SJCRH30 (cell line): ENCODE measurements around the gene CDH26. TPM values are rescaled to one million over a fixed set of nuclear protein-coding genes. Genes with fewer than 3 reads are reported as not detected.
"Not testable (repeated sequence)": the region's sequence is repeated elsewhere in the genome, so short reads cannot be mapped to it uniquely, and the experiment has no call there.

ENCODE experiments used
- DNase-seq, 2 experiments: peaks; one replicate each; pipeline ENCODE4 v3.0.0-alpha.2; 2015 to 2020
- H3K27ac ChIP-seq: fragments of 250-450 bp; sonication (Bioruptor Pico); 2 replicates; pipeline ENCODE4 v1.5.1; 2020; ENCODE audit warnings: mild to moderate bottlenecking, moderate library complexity
- H3K27me3 ChIP-seq: fragments of 250-450 bp; sonication (Bioruptor Pico); 2 replicates; pipeline ENCODE4 v1.5.1; 2020; ENCODE audit warnings: mild to moderate bottlenecking, moderate library complexity
- H3K36me3 ChIP-seq: fragments of 250-450 bp; sonication (Bioruptor Pico); 2 replicates; pipeline ENCODE4 v1.5.1; 2020; ENCODE audit warnings: mild to moderate bottlenecking, moderate library complexity
- H3K4me1 ChIP-seq: fragments of 250-450 bp; sonication (Bioruptor Pico); 2 replicates; pipeline ENCODE4 v1.5.1; 2020; ENCODE audit warnings: mild to moderate bottlenecking, moderate library complexity
- H3K4me3 ChIP-seq: fragments of 250-450 bp; sonication (Bioruptor Pico); 2 replicates; pipeline ENCODE4 v1.5.1; 2020; ENCODE audit warnings: mild to moderate bottlenecking, moderate library complexity
- H3K9me3 ChIP-seq: fragments of 250-450 bp; sonication (Bioruptor Pico); replicated peaks from 2 replicates; pipeline ENCODE4 v1.5.1; 2020; ENCODE audit warnings: mild to moderate bottlenecking, moderate library complexity
- total RNA-seq: library from RNA; depleted of rRNA; stranded (reverse); fragments of >200 nt; shearing (Covaris generic); gene quantifications from 2 replicates; pipeline ENCODE4 v1.2.3, GENCODE V29; 2014

The CDH26 gene
- total RNA-seq, 1 experiment from 2014 or later = 0.32 TPM

DNA sequence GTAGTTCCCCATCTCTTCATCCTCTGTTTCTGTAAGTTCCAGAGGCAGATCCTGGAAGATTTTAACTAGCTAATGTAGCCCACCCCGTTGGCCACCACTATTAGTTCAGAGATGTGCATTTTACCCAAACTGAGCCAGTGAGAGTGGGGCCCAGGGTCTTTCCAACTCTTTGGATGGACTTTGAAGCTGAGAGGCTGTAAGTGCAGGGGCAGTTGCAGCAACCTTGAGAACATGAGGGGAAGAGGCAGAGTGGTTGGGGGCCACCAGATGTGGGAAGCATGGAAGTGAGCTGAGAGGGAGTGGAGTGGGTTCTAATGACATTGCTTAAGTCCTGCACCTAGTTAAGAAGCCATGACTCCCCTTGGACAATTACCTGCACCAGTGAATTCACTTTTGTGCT, 72.2 kb downstream of the CDH26 start:
- peaks cover 10% of the 10 kb centered on the region for H3K9me3 ChIP-seq
- H3K27ac ChIP-seq = no peak overlapping the region
- peaks cover 7% of the 10 kb centered on the region; the same call in 1 of the 2 replicates for H3K4me1 ChIP-seq
- no peak for DNase-seq
- no peaks in the 10 kb centered on the region for H3K36me3 ChIP-seq
- no peak overlapping the region for H3K4me3 ChIP-seq
- H3K27me3 ChIP-seq = no peaks in the 10 kb centered on the region

DNA sequence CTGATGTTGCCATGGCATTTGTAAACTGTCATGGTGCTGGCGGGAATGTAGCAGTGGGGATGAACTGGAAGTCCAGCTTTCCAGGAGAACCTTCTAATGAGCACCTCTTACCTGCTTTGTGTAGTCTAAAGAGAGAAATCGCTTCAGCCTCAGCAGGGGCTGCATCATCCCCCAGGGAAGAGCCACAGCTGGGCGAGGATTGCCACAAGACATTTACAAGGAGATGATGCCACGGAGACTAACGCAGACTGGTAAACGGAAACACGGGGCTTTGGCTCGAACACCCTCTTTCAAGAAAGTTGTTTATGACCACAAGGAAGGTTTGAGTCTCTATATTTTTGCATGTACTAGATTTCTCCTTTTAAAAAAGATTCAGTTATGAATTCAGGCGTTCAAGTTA, 72.9 kb downstream of the CDH26 start:
- peaks cover 10% of the 10 kb centered on the region for H3K9me3 ChIP-seq
- H3K4me1 ChIP-seq = peaks cover 10% of the 10 kb centered on the region; the same call in 1 of the 2 replicates
- no peaks in the 10 kb centered on the region for H3K27me3 ChIP-seq
- no peak overlapping the region for H3K4me3 ChIP-seq
- H3K27ac ChIP-seq = no peak overlapping the region
- no peaks in the 10 kb centered on the region for H3K36me3 ChIP-seq
- DNase-seq = no peak

DNA sequence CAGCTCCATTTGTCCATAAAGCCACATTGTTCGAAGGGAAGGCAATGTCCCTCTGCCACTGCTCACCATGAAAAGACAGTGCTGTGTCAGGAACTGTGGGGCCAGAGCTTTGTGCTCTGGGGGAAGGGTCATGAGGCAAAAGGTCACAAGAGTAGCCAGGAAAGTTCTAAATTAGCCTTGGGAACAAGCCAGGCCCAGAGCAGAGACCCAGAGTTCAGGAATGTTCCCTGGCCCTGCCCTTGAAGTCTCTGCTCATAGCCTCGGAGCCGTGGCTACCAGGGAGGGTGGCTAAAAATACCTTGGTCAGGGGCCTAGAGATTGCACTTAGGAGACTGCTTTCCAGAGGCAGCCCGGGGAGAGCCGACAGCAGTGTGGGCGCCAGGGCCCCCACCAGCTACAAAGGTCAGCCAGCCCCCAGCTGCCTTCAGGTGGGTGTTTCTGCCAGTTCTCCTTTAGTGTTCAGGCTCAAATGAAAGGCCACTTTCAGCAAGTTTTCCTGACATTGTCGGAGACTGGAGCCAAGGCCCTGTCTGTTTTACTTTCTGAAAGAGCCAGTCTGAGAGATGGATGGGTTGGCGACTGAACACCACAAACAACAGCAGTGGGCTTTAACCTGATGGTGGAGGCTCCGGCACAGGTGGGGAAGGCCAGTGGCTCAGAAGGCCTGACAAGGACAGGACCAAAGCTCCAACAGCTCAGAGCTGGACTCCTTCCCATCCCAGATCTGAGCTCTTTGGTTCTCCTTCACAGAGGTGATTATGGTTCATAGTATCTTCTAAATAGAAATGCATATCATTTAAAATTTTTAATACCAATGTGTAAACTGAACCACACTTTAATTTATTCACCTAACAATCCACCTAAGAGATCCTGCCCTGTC, 76.2 kb downstream of the CDH26 start:
- Histone ChIP-seq H3K9me3 (peaks cover 4% of the 10 kb centered on the region; the same call in 1 of the 2 replicates), H3K36me3 (no peaks in the 10 kb centered on the region), H3K27ac (no peak overlapping the region), H3K27me3 (no peaks in the 10 kb centered on the region; the same call in 1 of the 2 replicates), H3K4me1 (peaks cover 10% of the 10 kb centered on the region; the same call in 1 of the 2 replicates), H3K4me3 (no peak overlapping the region)
- no peak for DNase-seq

- H3K4me1 ChIP-seq = peaks cover 10% of the 10 kb centered on the region; the same call in 1 of the 2 replicates
- H3K4me3 ChIP-seq = no peak overlapping the region
- peak; percentile 40 to 58 for DNase-seq
- no peaks in the 10 kb centered on the region for H3K36me3 ChIP-seq
- no peaks in the 10 kb centered on the region; the same call in 1 of the 2 replicates for H3K27me3 ChIP-seq
- no peak overlapping the region for H3K27ac ChIP-seq
- peaks cover 4% of the 10 kb centered on the region; the same call in 1 of the 2 replicates for H3K9me3 ChIP-seq
Measured at GRCh38 chr20:60035486-60035885, 77.3 kb downstream of the CDH26 start.

DNA sequence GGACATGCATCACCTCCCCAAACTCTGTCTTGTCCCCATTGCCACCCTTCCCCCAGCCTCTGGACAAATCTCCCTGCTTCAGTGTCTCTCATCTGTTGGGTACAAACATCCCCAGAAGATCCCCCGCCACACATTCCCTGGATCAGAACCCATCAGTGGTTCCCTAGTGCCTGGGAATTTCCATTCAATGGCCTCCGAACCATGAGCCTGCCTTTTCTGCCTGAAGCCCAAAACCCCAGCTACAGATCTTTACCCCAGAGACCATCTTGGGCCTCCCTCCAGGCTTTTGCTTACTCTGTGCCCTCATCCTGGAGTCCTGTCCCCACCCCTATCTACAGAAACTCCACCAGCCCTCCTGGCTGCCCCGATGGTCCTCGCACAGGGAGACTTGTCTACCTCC, 78.1 kb downstream of the CDH26 start:
- H3K4me1 ChIP-seq = peaks cover 11% of the 10 kb centered on the region; the same call in 1 of the 2 replicates
- peaks cover 4% of the 10 kb centered on the region; the same call in 1 of the 2 replicates for H3K9me3 ChIP-seq
- H3K36me3 ChIP-seq = no peaks in the 10 kb centered on the region
- no peak for DNase-seq
- no peak overlapping the region for H3K27ac ChIP-seq
- no peaks in the 10 kb centered on the region; the same call in 1 of the 2 replicates for H3K27me3 ChIP-seq
- no peak overlapping the region for H3K4me3 ChIP-seq

DNA sequence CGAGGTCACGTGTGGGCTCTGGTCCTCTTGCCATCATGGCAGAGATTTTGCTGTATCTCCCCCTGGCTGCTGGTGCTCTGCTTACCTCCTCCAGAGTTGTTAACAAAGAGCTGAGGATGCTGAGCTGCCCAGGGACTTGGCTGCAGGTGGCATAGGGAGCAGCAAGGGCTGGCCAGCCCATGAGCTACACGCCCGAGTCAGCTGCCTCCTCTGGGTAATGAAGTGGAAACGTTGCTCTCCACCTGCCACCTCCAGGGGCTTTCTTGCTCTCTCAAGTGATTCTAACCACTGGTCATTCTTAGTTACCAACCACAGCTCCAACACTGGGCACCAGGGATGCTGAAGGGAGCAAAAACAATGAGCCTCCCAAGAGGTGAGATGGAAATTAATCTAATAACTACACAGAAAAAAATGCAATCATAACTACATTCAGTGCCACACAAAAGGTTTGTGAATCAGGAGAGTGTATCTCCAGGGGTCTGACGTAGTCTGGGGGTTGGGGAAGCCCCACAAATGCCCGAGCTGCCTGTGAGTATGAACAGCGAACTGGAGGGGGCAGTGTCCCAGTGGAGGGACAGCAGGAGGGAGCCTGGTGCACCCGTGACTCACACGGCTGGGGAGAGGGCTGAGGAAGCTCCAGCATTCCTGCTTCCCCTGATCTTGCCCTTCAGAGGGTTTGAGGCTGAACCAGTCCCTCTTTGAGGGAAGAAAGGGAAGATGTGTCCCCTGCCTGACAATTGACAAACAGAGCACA, 78.7 kb downstream of the CDH26 start:
- H3K27ac ChIP-seq = no peak overlapping the region
- H3K4me3 ChIP-seq = no peak overlapping the region
- peaks cover 13% of the 10 kb centered on the region; the same call in 1 of the 2 replicates for H3K4me1 ChIP-seq
- H3K9me3 ChIP-seq = peaks cover 4% of the 10 kb centered on the region; the same call in 1 of the 2 replicates
- no peaks in the 10 kb centered on the region for H3K36me3 ChIP-seq
- peak; percentile 45 to 46 for DNase-seq
- H3K27me3 ChIP-seq = no peaks in the 10 kb centered on the region; the same call in 1 of the 2 replicates

GRCh38 chr20:60038400-60039008, 80.3 kb downstream of the CDH26 start:
- peaks cover 13% of the 10 kb centered on the region; the same call in 1 of the 2 replicates for H3K4me1 ChIP-seq
- H3K27ac ChIP-seq = no peak overlapping the region
- H3K9me3 ChIP-seq = peaks cover 4% of the 10 kb centered on the region
- DNase-seq = no peak
- H3K4me3 ChIP-seq = no peak overlapping the region
- no peaks in the 10 kb centered on the region; the same call in 1 of the 2 replicates for H3K27me3 ChIP-seq
- H3K36me3 ChIP-seq = no peaks in the 10 kb centered on the region

DNA sequence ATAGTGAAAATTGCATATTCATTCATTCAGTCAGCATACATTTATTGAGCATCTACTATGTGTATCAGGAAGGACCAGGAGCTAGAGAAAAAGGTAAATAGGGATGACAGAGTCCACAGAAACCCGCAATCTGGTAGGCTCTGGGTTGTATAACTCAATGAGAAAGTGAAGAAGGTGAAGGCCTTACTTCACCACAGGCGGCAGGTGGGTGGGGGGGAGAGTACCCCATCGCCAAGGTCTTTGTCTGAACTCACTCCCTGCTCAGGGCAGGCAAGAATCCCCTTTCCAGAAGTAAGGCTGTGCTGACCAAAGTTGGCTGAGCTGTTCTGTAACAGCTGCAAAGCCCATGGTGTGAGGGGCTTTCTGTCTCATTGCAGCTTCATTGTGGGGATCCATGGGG, 81.3 kb downstream of the CDH26 start:
- H3K36me3 ChIP-seq = no peaks in the 10 kb centered on the region
- H3K4me1 ChIP-seq = peaks cover 14% of the 10 kb centered on the region; the same call in 1 of the 2 replicates
- no peak for DNase-seq

DNA sequence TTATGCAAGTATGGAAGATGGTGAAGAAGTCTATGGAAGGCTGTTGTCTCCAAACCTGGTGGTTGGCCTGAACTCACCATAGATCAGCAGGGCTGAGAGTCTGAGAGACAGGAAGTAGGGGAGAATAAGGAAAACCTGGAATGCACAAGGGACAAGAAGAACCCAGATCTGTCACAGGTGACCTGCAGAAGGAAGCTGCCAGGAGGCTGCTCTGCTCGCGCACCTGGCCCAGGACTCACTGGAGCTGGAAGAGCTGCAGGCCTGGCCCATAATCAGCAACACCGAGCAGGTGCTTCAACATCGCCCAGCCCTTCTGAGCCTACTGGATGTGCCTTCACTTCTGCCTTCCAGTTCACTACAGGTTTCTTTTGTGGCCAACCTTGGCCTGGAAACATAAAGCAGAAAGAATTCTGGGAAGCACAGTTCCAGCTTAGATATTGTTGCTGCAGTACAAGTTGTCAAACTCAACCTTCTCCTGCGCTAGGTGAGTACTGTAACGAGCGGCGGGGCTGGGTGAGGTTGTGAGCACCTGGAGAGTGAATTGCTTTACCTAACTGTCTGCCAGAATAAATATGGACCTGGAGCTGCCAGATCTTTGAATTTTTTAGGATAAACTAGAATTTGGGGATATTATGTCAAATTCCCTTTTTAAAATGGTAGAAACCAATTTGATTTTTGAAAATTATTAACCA, 82.4 kb downstream of the CDH26 start:
- Histone ChIP-seq H3K36me3 (no peaks in the 10 kb centered on the region), H3K9me3 (no peaks in the 10 kb centered on the region; the same call in none of the 2 replicates), H3K4me1 (peaks cover 12% of the 10 kb centered on the region; the same call in 1 of the 2 replicates), H3K27ac (no peak overlapping the region), H3K27me3 (no peaks in the 10 kb centered on the region; the same call in 1 of the 2 replicates), H3K4me3 (no peak overlapping the region)
- DNase-seq = no peak

More for the DNA sequence above, 81.3 kb downstream of the CDH26 start:
- Histone ChIP-seq H3K27me3 (no peaks in the 10 kb centered on the region; the same call in 1 of the 2 replicates), H3K27ac (no peak overlapping the region), H3K4me3 (no peak overlapping the region), H3K9me3 (peaks cover 4% of the 10 kb centered on the region)

DNA sequence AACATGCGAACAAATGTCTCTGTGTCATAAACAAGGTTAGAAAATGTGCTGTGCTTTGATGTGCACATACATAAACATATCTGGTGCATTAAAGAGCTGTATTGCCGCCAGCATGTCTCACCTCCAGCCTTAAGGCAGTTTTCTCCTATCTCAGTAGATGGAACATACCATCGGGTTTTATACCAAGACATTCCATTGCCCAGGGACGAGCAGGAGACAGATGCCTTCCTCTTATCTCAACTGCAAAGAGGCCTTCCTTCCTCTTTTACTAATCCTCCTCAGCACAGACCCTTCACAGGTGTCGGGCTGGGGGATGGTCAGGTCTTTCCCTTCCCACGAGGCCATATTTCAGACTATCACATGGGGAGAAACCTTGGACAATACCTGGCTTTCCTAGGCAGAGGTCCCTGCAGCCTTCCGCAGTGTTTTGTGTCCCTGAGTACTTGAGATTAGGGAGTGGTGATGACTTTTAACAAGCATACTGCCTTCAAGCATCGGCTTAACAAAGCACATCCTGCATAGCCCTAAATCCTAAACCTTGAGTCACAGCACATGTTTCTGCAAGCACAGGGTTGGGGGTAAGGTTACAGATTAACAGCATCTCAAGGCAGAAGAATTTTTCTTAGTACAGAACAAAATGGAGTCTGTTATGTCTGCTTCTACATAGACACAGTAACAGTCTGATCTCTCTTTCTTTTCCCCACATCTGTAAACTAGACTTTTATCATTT, 83.4 kb downstream of the CDH26 start:
- H3K4me1 ChIP-seq = peaks cover 16% of the 10 kb centered on the region
- not testable (repeated sequence) for H3K9me3 ChIP-seq, H3K4me3 ChIP-seq, H3K27ac ChIP-seq, H3K27me3 ChIP-seq, H3K36me3 ChIP-seq
- peak in 1 of 2 experiments; percentile 37 for DNase-seq

DNA sequence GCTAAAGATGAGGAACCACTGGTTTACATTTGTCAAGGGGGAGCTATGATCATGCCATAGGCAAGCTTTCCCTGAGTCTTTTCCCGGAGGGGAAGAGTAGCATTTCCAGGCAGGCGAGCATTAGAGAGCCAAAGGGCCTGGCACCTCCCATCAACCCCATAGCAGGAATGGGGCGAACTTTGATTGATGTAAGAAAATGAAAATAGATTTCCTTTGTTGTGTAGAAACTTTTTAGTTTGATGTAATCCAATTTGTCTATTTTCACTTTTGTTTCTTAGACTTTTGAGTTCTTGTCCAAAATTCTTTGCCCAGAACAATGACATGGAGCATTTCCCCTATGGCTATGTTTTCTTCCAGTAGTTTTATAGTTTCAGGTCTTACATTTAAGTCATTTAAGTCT, 85.2 kb downstream of the CDH26 start:
- Histone ChIP-seq H3K27ac (no peak overlapping the region), H3K27me3 (no peaks in the 10 kb centered on the region; the same call in 1 of the 2 replicates), H3K4me1 (peaks cover 16% of the 10 kb centered on the region), H3K4me3 (no peak overlapping the region), H3K9me3 (no peaks in the 10 kb centered on the region; the same call in 1 of the 2 replicates), H3K36me3 (no peaks in the 10 kb centered on the region)
- DNase-seq = no peak

GRCh38 chr20:60046011-60046413, 87.8 kb downstream of the CDH26 start:
- Histone ChIP-seq H3K36me3 (no peaks in the 10 kb centered on the region), H3K9me3 (no peaks in the 10 kb centered on the region; the same call in 1 of the 2 replicates), H3K27ac (no peak overlapping the region), H3K4me3 (no peak overlapping the region), H3K4me1 (peaks cover 20% of the 10 kb centered on the region), H3K27me3 (no peaks in the 10 kb centered on the region)
- peak; percentile 44 to 70 for DNase-seq

GRCh38 chr20:60046436-60046835, 88.2 kb downstream of the CDH26 start:
- Histone ChIP-seq H3K4me3 (no peak overlapping the region), H3K36me3 (no peaks in the 10 kb centered on the region), H3K4me1 (peaks cover 19% of the 10 kb centered on the region), H3K27ac (no peak overlapping the region), H3K27me3 (no peaks in the 10 kb centered on the region), H3K9me3 (no peaks in the 10 kb centered on the region; the same call in 1 of the 2 replicates)
- no peak for DNase-seq
